Tibial nerve (tissue), 4 donors: Measurements from ENCODE around the gene ARID3A.

Source experiments
- CTCF ChIP-seq, 5 experiments: fragments of 200-600 bp in 3 of 5; fragments of 450-650 bp in 2 of 5; sonication (generic) in 3 of 5; IDR thresholded peaks; one replicate each; pipeline ENCODE4 v1.5.1; 2016 to 2019; ENCODE audit warnings: antibody characterized with exemption in 5 of 5, mild to moderate bottlenecking in 3 of 5, moderate library complexity in 2 of 5
- EP300 ChIP-seq, 2 donors: sonication (generic); formaldehyde crosslinking; IDR thresholded peaks; one replicate each; pipeline ENCODE4 v1.6.1; 2017; ENCODE audit warnings: antibody characterized with exemption in 2 of 2, mild to moderate bottlenecking in 1 of 2
- POLR2A ChIP-seq, 2 donors: fragments of 450-650 bp; IDR thresholded peaks; one replicate each; pipeline ENCODE4 v1.6.1; 2017; ENCODE audit warnings: antibody characterized with exemption in 2 of 2, mild to moderate bottlenecking in 2 of 2, moderate library complexity in 2 of 2

- TF ChIP-seq CTCF (IDR thresholded peaks at IDR 0.05): no peak
- no peak for TF ChIP-seq POLR2A (IDR thresholded peaks at IDR 0.05)
- no peak for TF ChIP-seq EP300 (IDR thresholded peaks at IDR 0.05)
These were observed 46.0 kb upstream of the ARID3A start for GRCh38 chr19:879711-880438.
